IMR-90 (cell line): ENCODE results near the gene RGS9. TPM values are rescaled to one million over a fixed set of nuclear protein-coding genes. Genes with fewer than 3 reads are reported as not detected.

Source experiments
- ATAC-seq: fragments of 200-7000 bp; cut with Tn5 transposase; 2 replicates; pipeline ENCODE4 v1.9.1; 2020; ENCODE audit warnings: low read depth, mild to moderate bottlenecking, moderate library complexity
- BruUV-seq: library from RNA; stranded (reverse); fragments of 400-500 nt; replicated peaks from 2 replicates; lab custom pipeline; 2021; lab: Mats Ljungman, UMichigan
- CTCF ChIA-PET: fragments of 300-600 bp; formaldehyde crosslinking; extraction: SDS; loops from one replicate; lab custom pipeline; 2021; ENCODE audit warnings: antibody characterized with exemption; lab: Yijun Ruan, JAX
- POLR2A ChIA-PET: fragments of 300-600 bp; sonication (Branson Sonifier 250); formaldehyde crosslinking; loops from one replicate; lab custom pipeline; 2022; ENCODE audit warnings: antibody characterized with exemption; ENCODE audit not compliant: unreplicated experiment; lab: Charles Lee
- DNase-seq: peaks from one replicate; pipeline ENCODE4 v3.0.0; 2013
- H2AFZ ChIP-seq: replicated peaks from 2 replicates; pipeline ENCODE3; 2013; ENCODE audit warnings: low read length, mild to moderate bottlenecking; ENCODE audit not compliant: poor library complexity
- H2AK5ac ChIP-seq: 2 replicates; pipeline ENCODE4 v1.6.1; 2013; ENCODE audit warnings: low read depth, low read length, inconsistent platforms
- H2AK9ac ChIP-seq: replicated peaks from 2 replicates; pipeline ENCODE3; 2013; ENCODE audit warnings: mild to moderate bottlenecking, low read depth, low read length, moderate library complexity; ENCODE audit not compliant: poor library complexity
- H2BK120ac ChIP-seq: 2 replicates; pipeline ENCODE4 v1.6.1; 2013; ENCODE audit warnings: low read depth, low read length, inconsistent platforms
- H2BK15ac ChIP-seq: 3 replicates; pipeline ENCODE4 v1.6.1; 2013; ENCODE audit warnings: low read depth, low read length, inconsistent platforms
- H2BK20ac ChIP-seq: 2 replicates; pipeline ENCODE4 v1.6.1; 2013; ENCODE audit warnings: low read depth, mild to moderate bottlenecking, inconsistent platforms, low read length, moderate library complexity
- H2BK5ac ChIP-seq: 2 replicates; pipeline ENCODE4 v1.6.1; 2013; ENCODE audit warnings: mild to moderate bottlenecking, low read depth, low read length, inconsistent platforms; ENCODE audit not compliant: poor library complexity, severe bottlenecking
- H3K14ac ChIP-seq: replicated peaks from 2 replicates; pipeline ENCODE4 v1.6.1; 2013; ENCODE audit warnings: low read depth, low read length, inconsistent platforms
- H3K18ac ChIP-seq: 2 replicates; pipeline ENCODE4 v1.6.1; 2013; ENCODE audit warnings: low read depth, low read length, control low read depth
- H3K23ac ChIP-seq: 2 replicates; pipeline ENCODE4 v1.6.1; 2013; ENCODE audit warnings: low read depth, low read length, inconsistent platforms
- H3K27ac ChIP-seq: 2 replicates; pipeline ENCODE4 v1.5.1; 2013; ENCODE audit warnings: mild to moderate bottlenecking, control low read depth, low read length; ENCODE audit not compliant: insufficient read depth
- H3K27me3 ChIP-seq: 2 replicates; pipeline ENCODE4 v1.6.1; 2013; ENCODE audit warnings: low read length; ENCODE audit not compliant: control insufficient read depth, insufficient read depth
- H3K36me3 ChIP-seq: 2 replicates; pipeline ENCODE4 v1.6.1; 2013; ENCODE audit warnings: low read length, mixed read lengths; ENCODE audit not compliant: control insufficient read depth, insufficient read depth
- H3K4ac ChIP-seq: 2 replicates; pipeline ENCODE4 v1.6.1; 2013; ENCODE audit warnings: low read depth, low read length, inconsistent platforms
- H3K4me1 ChIP-seq: 2 replicates; pipeline ENCODE4 v1.6.1; 2013; ENCODE audit warnings: low read length, mixed read lengths; ENCODE audit not compliant: control insufficient read depth, insufficient read depth
- H3K4me2 ChIP-seq: 2 replicates; pipeline ENCODE4 v1.6.1; 2013; ENCODE audit warnings: low read depth, mild to moderate bottlenecking, control low read depth, low read length, moderate library complexity
- H3K4me3 ChIP-seq: 2 replicates; pipeline ENCODE4 v1.5.1; 2013; ENCODE audit warnings: low read depth, mild to moderate bottlenecking, control low read depth, low read length, moderate library complexity; ENCODE audit not compliant: insufficient read depth
- H3K56ac ChIP-seq: 2 replicates; pipeline ENCODE4 v1.6.1; 2013; ENCODE audit warnings: low read length, inconsistent platforms; ENCODE audit not compliant: insufficient read depth; ENCODE audit errors: extremely low read depth
- H3K79me1 ChIP-seq, 2 experiments: 2 replicates each; pipeline ENCODE4 v1.6.1; 2013; ENCODE audit warnings: low read length in 2 of 2, inconsistent platforms in 1 of 2, low read depth in 1 of 2
- H3K9ac ChIP-seq: 2 replicates; pipeline ENCODE4 v1.6.1; 2013; ENCODE audit warnings: low read depth, low read length, control low read depth
- H3K9me1 ChIP-seq: 2 replicates; pipeline ENCODE4 v1.6.1; 2013; ENCODE audit warnings: low read length, inconsistent platforms; ENCODE audit not compliant: insufficient read depth
- H3K9me3 ChIP-seq: 2 replicates; pipeline ENCODE4 v1.6.1; 2013; ENCODE audit warnings: low read length; ENCODE audit not compliant: control insufficient read depth, insufficient read depth
- H4K20me1 ChIP-seq: 2 replicates; pipeline ENCODE4 v1.6.1; 2013; ENCODE audit warnings: low read length, inconsistent platforms; ENCODE audit not compliant: insufficient read depth
- H4K5ac ChIP-seq: 2 replicates; pipeline ENCODE4 v1.6.1; 2013; ENCODE audit warnings: mild to moderate bottlenecking, low read depth, low read length, control low read depth
- H4K8ac ChIP-seq, 2 experiments: 2 replicates each; pipeline ENCODE4 v1.6.1; 2013; ENCODE audit warnings: low read depth in 2 of 2, low read length in 2 of 2, control low read depth in 1 of 2, inconsistent platforms in 1 of 2
- H4K91ac ChIP-seq: 2 replicates; pipeline ENCODE4 v1.6.1; 2013; ENCODE audit warnings: low read depth, low read length, inconsistent platforms; ENCODE audit not compliant: insufficient read depth
- ELK1 ChIP-seq: fragments of 150-350 bp; IDR thresholded peaks from 2 replicates; pipeline ENCODE4 v1.6.1; 2016; ENCODE audit warnings: low read depth, mild to moderate bottlenecking, low read length, moderate library complexity, borderline replicate concordance
- MAZ ChIP-seq: IDR thresholded peaks from 2 replicates; pipeline ENCODE4 v1.6.1; 2012; ENCODE audit warnings: low read depth, mild to moderate bottlenecking, low read length, improper control_type of control experiment, moderate library complexity, borderline replicate concordance
- POLR2A ChIP-seq: IDR thresholded peaks from 2 replicates; pipeline ENCODE4 v1.6.1; 2012; ENCODE audit warnings: mild to moderate bottlenecking, low read depth, low read length
- SMC3 ChIP-seq: fragments of 150-350 bp; IDR thresholded peaks from 2 replicates; pipeline ENCODE4 v1.6.1; 2016; ENCODE audit warnings: low read depth, mild to moderate bottlenecking, antibody characterized with exemption, low read length, moderate library complexity
- WGBS, 2 experiments: methylation state at CpG; one replicate each; pipeline versions ENCODE4 v1.1.5 to v1.1.7; 2013; ENCODE audit warnings: missing lambda C conversion rate in 2 of 2; ENCODE audit not compliant: insufficient read length in 1 of 2; ENCODE audit errors: extremely low coverage in 2 of 2; 5-methylcytosine and 5-hydroxymethylcytosine counted together
- dilution Hi-C: fragments of 300-500 bp; cut with HindIII; formaldehyde crosslinking; loops from one replicate; pipeline ENCODE4 v1.14.3; 2018; ENCODE audit warnings: low sequenced_read_pairs; ENCODE audit not compliant: unreplicated experiment
- in situ Hi-C: fragments of 300-500 bp; cut with MboI; formaldehyde crosslinking; loops from 3 replicates; pipeline ENCODE4 v1.14.3; 2019; ENCODE audit warnings: low sequenced_read_pairs, inconsistent platforms, mixed read lengths
- intact Hi-C: fragments of 100-400 bp; cut with micrococcal nuclease; formaldehyde crosslinking; loops from 2 replicates; pipeline ENCODE4 v1.10.0; 2022
- polyA plus RNA-seq, 3 experiments: library from polyadenylated mRNA; depleted of rRNA; stranded (reverse); fragments of >200 nt; gene quantifications; 2 replicates each; pipeline ENCODE4 v1.2.3, GENCODE V29; 2012; ENCODE audit warnings: low replicate concordance in 1 of 3
- total RNA-seq: library from RNA; depleted of rRNA; stranded (reverse); fragments of >200 nt; gene quantifications from 2 replicates; pipeline ENCODE4 v1.2.3, GENCODE V29; 2012

RGS9 gene
- total and polyA plus RNA-seq, 2 of the 4 experiments (the other 2 are of a cell fraction): 0.90 to 1.1 TPM

- POLR2A ChIA-PET: no interaction called here
- no peak for TF ChIP-seq POLR2A
- TF ChIP-seq SMC3: no peak
- no peak for TF ChIP-seq ELK1
- TF ChIP-seq MAZ: no peak
- dilution Hi-C loops: no loop called here
Measured at GRCh38 chr17:65156185-65156834, 19.1 kb downstream of the RGS9 start.

More at GRCh38 chr17:65156185-65156834, 19.1 kb downstream of the RGS9 start:
- no peak overlapping the region for H2BK5ac ChIP-seq
- H3K9ac ChIP-seq: no peak overlapping the region
- H2AFZ ChIP-seq: no peak overlapping the region
- DNase-seq (no peak), ATAC-seq (no peak)
- no peaks in the 10 kb centered on the region; a peak in 1 of 4 replicates for H3K79me1 ChIP-seq
- H3K14ac ChIP-seq: no peak overlapping the region
- H3K4me1 ChIP-seq: peaks cover 9% of the 10 kb centered on the region
- no peak overlapping the region for H3K56ac ChIP-seq
- H4K91ac ChIP-seq: no peak overlapping the region
- H3K36me3 ChIP-seq: no peaks in the 10 kb centered on the region
- H2BK120ac ChIP-seq: no peak overlapping the region
- H2AK5ac ChIP-seq: peak overlapping the region; percentile 27; the same call in 1 of the 2 replicates
- no peaks in the 10 kb centered on the region for H3K9me3 ChIP-seq
- H3K23ac ChIP-seq: no peak overlapping the region
- CTCF ChIA-PET: no interaction called here
- H2BK15ac ChIP-seq: no peak overlapping the region
- no peak overlapping the region for H3K27ac ChIP-seq
- H3K4ac ChIP-seq: no peak overlapping the region
- in situ Hi-C loops: no loop called here
- 93% methylated on average over 8 of the region's 21 CpGs; no CpG with 5 or more reads in 1 of the 2 experiments for WGBS, 2 experiments
- H3K9me1 ChIP-seq: peaks cover 5% of the 10 kb centered on the region; the same call in 1 of the 2 replicates
- H4K5ac ChIP-seq: no peak overlapping the region
- H3K27me3 ChIP-seq: 0 out of 2 replicates have a peak, but pooled peaks cover 3% of the 10 kb centered on the region
- no peak overlapping the region for H4K8ac ChIP-seq
- H2AK9ac ChIP-seq: no peak overlapping the region
- peaks cover 3% of the 10 kb centered on the region; the same call in 1 of the 2 replicates for H4K20me1 ChIP-seq
- H3K4me3 ChIP-seq: no peak overlapping the region
- no peak overlapping the region for H3K4me2 ChIP-seq
- H3K18ac ChIP-seq: no peak overlapping the region
- no peak overlapping the region for H2BK20ac ChIP-seq
- no TSS peak for BruUV-seq
- intact Hi-C loops: no loop called here
